ENCODE measurements around the gene SOSTDC1.

- TF ChIP-seq POLR2A (IDR thresholded peaks at IDR 0.05) (no peak), CTCF (IDR thresholded peaks at IDR 0.05) (no peak), POLR2AphosphoS5 (IDR thresholded peaks at IDR 0.05) (no peak)
These were observed 19.1 kb upstream of the SOSTDC1 start for GRCh38 chr7:16484453-16485158.

Data from prostate gland (tissue), 2 donors.